HCT116 (cell line): ENCODE results near the gene PTPN1. TPM values are rescaled to one million over a fixed set of nuclear protein-coding genes. Genes with fewer than 3 reads are reported as not detected.

Source experiments
- ATAC-seq: fragments of 200-7000 bp; cut with Tn5 transposase; 2 replicates; pipeline ENCODE4 v1.9.1; 2020; ENCODE audit warnings: mild to moderate bottlenecking, moderate library complexity
- BruUV-seq: library from RNA; stranded (reverse); fragments of 400-500 nt; replicated peaks from 2 replicates; lab custom pipeline; 2021; lab: Mats Ljungman, UMichigan
- CTCF ChIA-PET: fragments of 300-600 bp; sonication (Branson Sonifier 250); formaldehyde crosslinking; loops from one replicate; lab custom pipeline; 2021; ENCODE audit warnings: antibody characterized with exemption; lab: Charles Lee
- POLR2A ChIA-PET: fragments of 300-600, 350-600 bp; sonication (Branson Sonifier 250); formaldehyde crosslinking; loops from one replicate; lab custom pipeline; 2021; ENCODE audit warnings: antibody characterized with exemption; lab: Charles Lee
- RAD21 ChIA-PET, 2 experiments: fragments of 300-600 bp; sonication (Branson Sonifier 250); formaldehyde crosslinking; loops; one replicate each; lab custom pipeline; 2023; ENCODE audit warnings: low total read pairs in 2 of 2; ENCODE audit not compliant: uncharacterized antibody in 2 of 2, unreplicated experiment in 2 of 2, low non-redundant PET in 1 of 2; lab: Charles Lee
- DNase-seq: peaks from one replicate; pipeline ENCODE4 v3.0.0-alpha.2; 2010; ENCODE audit warnings: low read depth, low spot score
- H2AFZ ChIP-seq: fragments of 200-600 bp; shearing (Covaris generic), sonication (generic); 2 replicates; pipeline ENCODE4 v1.6.1; 2017; ENCODE audit warnings: low read depth, mixed run types, mixed read lengths, antibody characterized with exemption, low read length; ENCODE audit not compliant: poor library complexity, severe bottlenecking
- H3K27ac ChIP-seq: 2 replicates; pipeline ENCODE4 v1.5.1; 2012; ENCODE audit warnings: low read depth, low read length
- H3K27me3 ChIP-seq: fragments of 200-600 bp; sonication (generic); 2 replicates; pipeline ENCODE4 v1.6.1; 2016; ENCODE audit warnings: mixed run types, low read length, mixed read lengths; ENCODE audit not compliant: insufficient read depth
- H3K36me3 ChIP-seq, 2 experiments: fragments of 200-500 bp in 1 of 2; fragments of 200-600 bp in 1 of 2; sonication (Bioruptor generic) in 1 of 2; sonication (generic) in 1 of 2; 2 replicates each; pipeline versions ENCODE4 v1.5.1 to v1.6.1; 2014 to 2016; ENCODE audit warnings: low read length in 2 of 2, inconsistent platforms in 1 of 2, mixed read lengths in 1 of 2, mixed run types in 1 of 2; ENCODE audit not compliant: insufficient read depth in 2 of 2, control insufficient read depth in 1 of 2
- H3K4me1 ChIP-seq, 2 experiments: fragments of 200-600 bp in 1 of 2; sonication (generic) in 1 of 2; 2 replicates each; pipeline versions ENCODE4 v1.5.1 to v1.6.1; 2012 to 2017; ENCODE audit warnings: low read length in 2 of 2, inconsistent platforms in 1 of 2, mild to moderate bottlenecking in 1 of 2, mixed read lengths in 1 of 2, mixed run types in 1 of 2, moderate library complexity in 1 of 2; ENCODE audit not compliant: insufficient read depth in 2 of 2, control insufficient read depth in 1 of 2
- H3K4me2 ChIP-seq: fragments of 200-600 bp; sonication (generic); 2 replicates; pipeline ENCODE4 v1.6.1; 2017; ENCODE audit warnings: mixed run types, low read length, mixed read lengths
- H3K4me3 ChIP-seq, 2 experiments: fragments of 200-600 bp in 1 of 2; sonication (generic) in 1 of 2; replicated peaks in 1 of 2; 2 replicates each; pipeline ENCODE4 v1.5.1; 2011 to 2016; ENCODE audit warnings: low read length in 2 of 2, control low read depth in 1 of 2, low read depth in 1 of 2, mild to moderate bottlenecking in 1 of 2, mixed read lengths in 1 of 2, mixed run types in 1 of 2
- H3K79me2 ChIP-seq: fragments of 200-600 bp; sonication (generic); 2 replicates; pipeline ENCODE4 v1.6.1; 2017; ENCODE audit warnings: mild to moderate bottlenecking, mixed run types, low read length, moderate library complexity, mixed read lengths; ENCODE audit not compliant: insufficient read depth
- H3K9ac ChIP-seq: fragments of 200-600 bp; sonication (generic); 2 replicates; pipeline ENCODE4 v1.6.1; 2016; ENCODE audit warnings: low read length, mixed read lengths
- H3K9me2 ChIP-seq: fragments of 200-600 bp; sonication (generic), shearing (Covaris generic); 2 replicates; pipeline ENCODE4 v1.6.1; 2017; ENCODE audit warnings: mixed run types, mild to moderate bottlenecking, moderate library complexity; ENCODE audit not compliant: insufficient read depth
- H3K9me3 ChIP-seq, 2 experiments: fragments of 200-500 bp in 1 of 2; fragments of 200-600 bp in 1 of 2; sonication (Bioruptor generic) in 1 of 2; sonication (generic) in 1 of 2; 2 replicates each; pipeline ENCODE4 v1.6.1; 2014 to 2017; ENCODE audit warnings: low read length in 2 of 2, mixed read lengths in 2 of 2, inconsistent platforms in 1 of 2, low read depth in 1 of 2, mild to moderate bottlenecking in 1 of 2, mixed run types in 1 of 2, moderate library complexity in 1 of 2; ENCODE audit not compliant: control insufficient read depth in 1 of 2, insufficient read depth in 1 of 2
- H4K20me1 ChIP-seq: fragments of 200-600 bp; sonication (generic), shearing (Covaris generic); 2 replicates; pipeline ENCODE4 v1.6.1; 2017; ENCODE audit warnings: mixed run types, mild to moderate bottlenecking, moderate library complexity; ENCODE audit not compliant: insufficient read depth
- CBX3 ChIP-seq: IDR thresholded peaks from 2 replicates; pipeline ENCODE4 v1.6.1; 2012; ENCODE audit warnings: low read depth
- CEBPB ChIP-seq: IDR thresholded peaks from 2 replicates; pipeline ENCODE4 v1.6.1; 2012; ENCODE audit warnings: low read depth
- EGR1 ChIP-seq: IDR thresholded peaks from 2 replicates; pipeline ENCODE4 v1.6.1; 2012; ENCODE audit warnings: low read depth
- EZH2 ChIP-seq: fragments of 200-600 bp; sonication (generic); IDR thresholded peaks from 2 replicates; pipeline ENCODE4 v1.6.1; 2017; ENCODE audit warnings: antibody characterized with exemption, mixed run types
- EZH2phosphoT487 ChIP-seq: fragments of 200-600 bp; IDR thresholded peaks from 2 replicates; pipeline ENCODE4 v1.6.1; 2018; ENCODE audit warnings: antibody characterized with exemption, borderline replicate concordance
- FOSL1 ChIP-seq: IDR thresholded peaks from 2 replicates; pipeline ENCODE4 v1.6.1; 2012; ENCODE audit warnings: low read depth
- JUND ChIP-seq: IDR thresholded peaks from 2 replicates; pipeline ENCODE4 v1.6.1; 2012
- POLR2A ChIP-seq: IDR thresholded peaks from 2 replicates; pipeline ENCODE4 v1.7.0; 2011; ENCODE audit warnings: borderline replicate concordance; ENCODE audit not compliant: insufficient read depth, insufficient read length; ENCODE audit errors: extremely low read depth
- POLR2AphosphoS5 ChIP-seq: IDR thresholded peaks from 2 replicates; pipeline ENCODE4 v1.6.1; 2011; ENCODE audit warnings: mild to moderate bottlenecking, low read depth, low read length, moderate library complexity
- RAD21 ChIP-seq: IDR thresholded peaks from 2 replicates; pipeline ENCODE4 v1.6.1; 2012; ENCODE audit warnings: low read depth, mild to moderate bottlenecking
- SIN3A ChIP-seq: IDR thresholded peaks from 2 replicates; pipeline ENCODE4 v1.6.1; 2012; ENCODE audit warnings: low read depth
- SP1 ChIP-seq: IDR thresholded peaks from 2 replicates; pipeline ENCODE4 v1.6.1; 2012; ENCODE audit warnings: low read depth
- SRF ChIP-seq: IDR thresholded peaks from 2 replicates; pipeline ENCODE4 v1.6.1; 2012; ENCODE audit warnings: low read depth
- TCF7L2 ChIP-seq: IDR thresholded peaks from 2 replicates; pipeline ENCODE4 v1.7.0; 2011; ENCODE audit warnings: borderline replicate concordance, inconsistent platforms; ENCODE audit not compliant: insufficient read depth, insufficient read length; ENCODE audit errors: extremely low read depth
- ZNF274 ChIP-seq: fragments of 200-500 bp; sonication (Bioruptor generic); IDR thresholded peaks from 2 replicates; pipeline ENCODE4 v1.6.1; 2014; ENCODE audit warnings: mild to moderate bottlenecking, low read depth, low read length, inconsistent platforms
- intact Hi-C: fragments of 100-400 bp; cut with micrococcal nuclease; formaldehyde crosslinking; loops from 2 replicates; pipeline ENCODE4 v1.10.0; 2022
- total RNA-seq: library from RNA; stranded (reverse); gene quantifications from one replicate; pipeline ENCODE4 v1.2.1, GENCODE V29; 2021; ENCODE audit not compliant: unreplicated experiment
- TF ChIP-seq, protein P1 (sequence below): IDR thresholded peaks from 2 replicates; pipeline ENCODE4 v1.6.1; 2012; ENCODE audit warnings: low read depth
- TF ChIP-seq, protein P2 (sequence below): IDR thresholded peaks from 2 replicates; pipeline ENCODE4 v1.6.1; 2012

PTPN1 gene
- total RNA-seq, 1 experiment from 2014 or later, result 47.5 TPM

DNA sequence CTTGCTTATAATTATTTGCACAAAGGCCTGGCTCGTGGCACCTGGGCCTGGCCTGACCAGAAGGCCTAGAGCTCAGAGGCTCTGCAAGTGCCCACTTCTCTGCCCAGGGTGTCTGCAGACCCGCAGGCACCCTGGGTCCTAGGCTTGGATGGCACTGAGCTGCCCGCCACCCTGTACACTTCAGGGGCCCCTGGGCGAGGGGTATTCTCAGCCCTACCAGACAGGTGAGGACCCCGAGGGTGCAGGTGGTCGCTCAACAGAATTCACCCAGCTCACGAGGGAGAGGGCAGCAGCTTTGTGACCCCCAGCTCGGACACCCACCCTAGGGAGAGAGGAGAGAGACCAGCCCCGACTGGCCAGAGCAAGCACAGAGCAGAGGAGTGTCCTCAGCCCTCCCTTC lies 97.3 kb downstream of the PTPN1 start:
- TF ChIP-seq, protein P1, sequence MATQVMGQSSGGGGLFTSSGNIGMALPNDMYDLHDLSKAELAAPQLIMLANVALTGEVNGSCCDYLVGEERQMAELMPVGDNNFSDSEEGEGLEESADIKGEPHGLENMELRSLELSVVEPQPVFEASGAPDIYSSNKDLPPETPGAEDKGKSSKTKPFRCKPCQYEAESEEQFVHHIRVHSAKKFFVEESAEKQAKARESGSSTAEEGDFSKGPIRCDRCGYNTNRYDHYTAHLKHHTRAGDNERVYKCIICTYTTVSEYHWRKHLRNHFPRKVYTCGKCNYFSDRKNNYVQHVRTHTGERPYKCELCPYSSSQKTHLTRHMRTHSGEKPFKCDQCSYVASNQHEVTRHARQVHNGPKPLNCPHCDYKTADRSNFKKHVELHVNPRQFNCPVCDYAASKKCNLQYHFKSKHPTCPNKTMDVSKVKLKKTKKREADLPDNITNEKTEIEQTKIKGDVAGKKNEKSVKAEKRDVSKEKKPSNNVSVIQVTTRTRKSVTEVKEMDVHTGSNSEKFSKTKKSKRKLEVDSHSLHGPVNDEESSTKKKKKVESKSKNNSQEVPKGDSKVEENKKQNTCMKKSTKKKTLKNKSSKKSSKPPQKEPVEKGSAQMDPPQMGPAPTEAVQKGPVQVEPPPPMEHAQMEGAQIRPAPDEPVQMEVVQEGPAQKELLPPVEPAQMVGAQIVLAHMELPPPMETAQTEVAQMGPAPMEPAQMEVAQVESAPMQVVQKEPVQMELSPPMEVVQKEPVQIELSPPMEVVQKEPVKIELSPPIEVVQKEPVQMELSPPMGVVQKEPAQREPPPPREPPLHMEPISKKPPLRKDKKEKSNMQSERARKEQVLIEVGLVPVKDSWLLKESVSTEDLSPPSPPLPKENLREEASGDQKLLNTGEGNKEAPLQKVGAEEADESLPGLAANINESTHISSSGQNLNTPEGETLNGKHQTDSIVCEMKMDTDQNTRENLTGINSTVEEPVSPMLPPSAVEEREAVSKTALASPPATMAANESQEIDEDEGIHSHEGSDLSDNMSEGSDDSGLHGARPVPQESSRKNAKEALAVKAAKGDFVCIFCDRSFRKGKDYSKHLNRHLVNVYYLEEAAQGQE, result no peak
- TF ChIP-seq, protein P2, sequence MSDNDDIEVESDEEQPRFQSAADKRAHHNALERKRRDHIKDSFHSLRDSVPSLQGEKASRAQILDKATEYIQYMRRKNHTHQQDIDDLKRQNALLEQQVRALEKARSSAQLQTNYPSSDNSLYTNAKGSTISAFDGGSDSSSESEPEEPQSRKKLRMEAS, result no peak
- TF ChIP-seq CBX3 (no peak), EZH2 (no peak), EGR1 (no peak), TCF7L2 (no peak), SRF (no peak), JUND (no peak), EZH2phosphoT487 (no peak), CEBPB (no peak), POLR2A (no peak), SP1 (no peak), ZNF274 (no peak), FOSL1 (no peak), POLR2AphosphoS5 (no peak), SIN3A (no peak), RAD21 (no peak)
- TF ChIP-seq, all 23 proteins: peak for 0
- ATAC-seq (no peak), DNase-seq (no peak)
- peaks cover 0 to 8% of the 10 kb centered on the region in 2 experiments; a peak in 1 of 4 replicates for H3K4me1 ChIP-seq
- H2AFZ ChIP-seq, result no peak overlapping the region
- no TSS peak for BruUV-seq
- ChIA-PET RAD21 (no interaction called here), CTCF (interaction anchor here (0.6 kb wide), 1 partner anchor 20 kb away, joined by 3 read pairs; no protein-coding TSS in a partner anchor), POLR2A (no interaction called here)
- no peaks in the 10 kb centered on the region for H3K27me3 ChIP-seq
- H3K4me3 ChIP-seq, result no peak overlapping the region
- no peaks in the 10 kb centered on the region for H3K36me3 ChIP-seq
- intact Hi-C loops, result no loop called here
- no peak overlapping the region for H3K27ac ChIP-seq
- no peaks in the 10 kb centered on the region for H3K9me3 ChIP-seq
- no peaks in the 10 kb centered on the region for H4K20me1 ChIP-seq
- no peaks in the 10 kb centered on the region for H3K9me2 ChIP-seq
- no peak overlapping the region for H3K9ac ChIP-seq
- no peaks in the 10 kb centered on the region for H3K79me2 ChIP-seq
- H3K4me2 ChIP-seq, result no peak overlapping the region
